Occipital lobe (tissue), 2 donors: ENCODE measurements around the gene MC5R. TPM values are rescaled to one million over a fixed set of nuclear protein-coding genes. Genes with fewer than 3 reads are reported as not detected.
"Not testable (repeated sequence)": the region's sequence is repeated elsewhere in the genome, so short reads cannot be mapped to it uniquely, and the experiment has no call there.

Experiments
- DNase-seq: peaks from one replicate; lab custom pipeline; 2025; lab: John Stamatoyannopoulos, UW
- total RNA-seq: library from RNA; depleted of rRNA; stranded (reverse); fragments of >200 nt; gene quantifications from one replicate; pipeline ENCODE4 v1.2.3, GENCODE V29; 2014

The MC5R gene
- total RNA-seq, 1 donor from 2014 or later: 2.2 TPM

DNA sequence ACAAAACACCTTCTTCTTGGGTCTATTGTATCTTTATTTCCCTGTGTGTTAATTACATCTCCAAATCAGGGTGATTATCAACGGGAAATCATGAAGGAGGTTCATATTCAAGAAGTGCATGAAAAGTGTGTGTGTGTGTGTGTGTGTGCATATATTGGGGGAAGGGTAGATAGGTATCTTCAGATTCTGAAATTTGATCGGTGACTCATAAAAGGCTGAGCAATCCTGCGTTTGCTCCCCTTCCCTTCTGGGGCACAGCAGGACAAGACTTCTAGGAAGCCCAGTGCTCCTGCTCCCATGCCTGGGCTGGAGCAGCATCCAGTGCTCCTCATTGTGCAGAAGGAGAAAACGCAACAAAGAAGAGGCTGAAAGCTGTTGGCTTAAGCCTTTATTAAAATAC is 25.8 kb downstream of the MC5R start:
- DNase-seq: no peak

DNA sequence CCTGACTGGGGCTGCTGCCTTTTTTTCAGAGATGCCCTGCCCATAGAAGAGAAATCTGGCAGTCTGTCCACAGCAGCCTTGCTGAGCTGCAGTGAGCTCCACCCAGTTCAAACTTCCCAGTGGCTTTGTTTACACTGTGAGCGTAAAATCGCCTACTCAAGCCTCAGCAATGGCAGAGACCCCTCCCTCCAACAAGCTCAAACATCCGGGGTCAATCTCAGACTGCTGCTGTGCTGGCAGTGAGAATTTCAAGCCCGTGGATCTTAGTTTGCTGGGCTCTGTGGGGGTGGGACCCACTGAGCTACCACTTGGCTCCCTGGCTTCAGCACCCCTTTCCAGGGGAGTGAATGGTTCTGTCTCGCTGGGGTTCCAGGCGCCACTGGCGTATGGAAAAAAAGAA is 38.9 kb downstream of the MC5R start:
- not testable (repeated sequence) for DNase-seq

DNA sequence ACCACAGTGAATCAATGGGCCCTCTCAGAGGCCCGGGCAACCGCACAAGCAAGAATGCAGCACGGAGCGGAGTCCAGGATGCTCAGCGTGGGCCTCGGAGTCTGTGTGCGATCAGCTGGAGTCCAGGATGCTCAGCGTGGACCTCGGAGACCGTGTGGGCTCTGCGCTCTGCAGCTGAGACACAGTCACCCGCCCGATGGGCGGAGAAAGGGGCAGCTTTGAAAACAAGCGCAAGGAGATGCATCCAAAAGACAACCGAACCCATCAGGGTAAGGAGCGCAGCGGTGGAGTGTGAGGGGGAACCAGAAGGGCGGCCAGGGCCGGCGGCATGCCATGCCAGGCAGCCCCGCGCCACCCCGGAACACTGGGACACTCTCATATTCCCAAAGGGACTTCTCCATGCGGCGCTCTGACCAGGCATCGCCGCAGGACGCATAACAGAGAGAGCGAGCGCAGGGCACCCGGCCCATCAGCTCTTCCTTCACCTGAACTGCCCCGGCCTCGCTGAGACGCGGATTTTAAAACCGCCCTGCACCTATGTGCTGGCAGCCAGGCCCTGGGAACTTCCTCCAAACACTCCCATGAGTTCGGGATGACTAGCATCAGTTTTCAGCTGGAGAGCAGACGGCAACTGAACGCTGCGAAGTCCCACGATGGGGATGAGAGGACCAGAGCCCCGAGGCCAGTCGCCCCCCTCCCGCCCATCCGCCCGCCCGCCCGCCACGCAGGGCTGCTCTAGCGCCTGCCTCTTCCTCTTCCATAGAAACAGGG is 44.7 kb downstream of the MC5R start:
- DNase-seq: no peak

DNA sequence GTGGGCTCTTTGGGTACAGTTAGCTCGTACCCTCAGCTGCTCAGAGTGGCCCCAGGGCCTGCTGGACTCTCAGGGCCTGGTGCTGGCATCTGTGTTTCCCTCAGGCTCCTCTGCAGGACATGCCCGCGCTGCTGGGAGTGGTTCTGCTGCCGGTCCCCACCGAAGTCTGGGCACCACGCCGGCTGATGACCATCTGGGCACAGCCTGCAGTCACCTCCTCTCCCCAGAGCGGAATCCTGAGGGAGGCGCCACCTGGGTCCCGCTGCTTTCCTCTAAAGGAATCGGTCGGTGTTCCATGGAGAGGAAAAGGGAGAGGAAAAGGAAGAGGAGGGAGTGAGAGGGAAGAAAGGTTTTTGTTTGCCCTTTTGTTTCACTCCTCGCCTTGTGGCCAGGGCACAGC is 47.8 kb downstream of the MC5R start:
- DNase-seq: no peak

DNA sequence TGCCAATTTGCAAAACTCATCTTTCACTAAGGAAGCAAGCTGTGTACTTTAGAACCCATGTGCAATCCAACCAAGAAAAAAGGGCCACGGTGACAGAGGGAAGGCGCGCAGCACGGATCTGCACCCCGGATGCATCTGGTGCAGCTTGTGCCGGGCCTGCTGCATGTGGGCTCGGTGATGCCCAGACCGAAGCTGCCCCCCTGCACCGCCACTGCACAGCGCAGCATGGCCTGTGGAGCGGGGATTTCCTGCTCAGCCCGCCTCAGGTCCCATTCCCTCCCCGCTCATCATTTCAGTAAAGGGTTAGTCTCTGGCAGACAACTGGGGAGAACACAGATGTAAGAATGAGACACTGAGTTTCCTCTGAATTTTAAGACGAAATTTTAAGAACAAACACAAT is 48.4 kb downstream of the MC5R start:
- no peak for DNase-seq

DNA sequence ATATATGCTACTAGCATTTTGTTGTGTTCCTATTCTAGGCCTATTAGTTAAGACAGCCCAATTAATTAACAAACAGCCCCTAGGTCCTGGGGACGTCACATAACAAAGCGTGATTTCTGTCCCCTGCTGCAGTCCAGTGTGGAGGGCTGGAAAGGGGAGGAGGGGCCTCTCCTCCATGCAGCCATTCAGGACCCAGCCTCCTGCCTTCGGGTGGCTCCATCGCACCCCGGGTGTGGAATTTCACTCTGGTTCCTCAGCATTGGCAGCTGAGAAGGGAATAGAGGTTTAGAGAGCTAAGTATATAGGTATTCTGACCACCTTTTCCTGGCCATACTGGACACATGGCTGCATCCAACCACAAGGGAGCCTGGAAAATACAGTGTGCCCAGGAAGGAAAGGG is 49.0 kb downstream of the MC5R start:
- no peak for DNase-seq

DNA sequence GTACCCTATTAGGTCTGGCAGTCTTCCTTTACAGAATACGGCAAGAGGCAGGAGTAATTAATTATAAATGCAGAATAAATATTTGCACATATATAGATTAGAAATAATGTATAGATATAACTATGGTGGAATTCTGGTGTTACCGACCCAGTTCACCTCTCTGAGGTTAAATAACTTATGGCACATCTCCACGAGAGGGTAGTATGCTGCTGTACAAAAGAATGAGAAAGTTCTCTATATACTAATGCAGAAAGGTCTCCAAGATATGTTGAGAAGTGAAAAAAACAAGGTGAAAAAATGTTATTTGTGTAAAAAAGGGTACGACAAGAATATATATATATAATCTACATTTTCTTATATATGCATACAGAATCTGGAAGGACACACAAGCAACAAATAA is 50.6 kb downstream of the MC5R start:
- DNase-seq: no peak

Other genes with a start within 250 kb of the MC5R start
- gene FAM210A, start 97.6 kb upstream of the MC5R start, total RNA-seq: 31.8 TPM
- gene RNMT, start 97.5 kb upstream of the MC5R start, total RNA-seq: 55.2 TPM
- not detected for gene MC2R, start 91.4 kb downstream of the MC5R start, total RNA-seq